GM23338 (cell line): Measurements from ENCODE around the gene EXOG. TPM values are rescaled to one million over a fixed set of nuclear protein-coding genes. Genes with fewer than 3 reads are reported as not detected.

Experiments
- ATAC-seq: fragments of 200-7000 bp; cut with Tn5 transposase; 3 replicates; pipeline ENCODE4 v1.9.1; 2020
- DNase-seq: peaks from one replicate; pipeline ENCODE4 v3.0.0-alpha.2; 2015; ENCODE audit warnings: low spot score
- H2AFZ ChIP-seq: fragments of 200-600 bp; sonication (generic); 2 replicates; pipeline ENCODE4 v1.8.0; 2016; ENCODE audit warnings: antibody characterized with exemption, mild to moderate bottlenecking, moderate library complexity
- H3F3A ChIP-seq: fragments of 200-600 bp; sonication (generic); replicated peaks from 2 replicates; pipeline ENCODE4 v1.8.0; 2017; ENCODE audit warnings: antibody characterized with exemption, mixed run types, low read depth
- H3K27ac ChIP-seq: fragments of 200-600 bp; sonication (generic); 2 replicates; pipeline ENCODE4 v1.6.1; 2016; ENCODE audit warnings: low read depth
- H3K27me3 ChIP-seq: fragments of 200-600 bp; sonication (generic); 2 replicates; pipeline ENCODE4 v1.8.0; 2016; ENCODE audit warnings: mild to moderate bottlenecking, mixed run types, moderate library complexity; ENCODE audit not compliant: insufficient read depth
- H3K36me3 ChIP-seq: fragments of 200-600 bp; sonication (generic); 2 replicates; pipeline ENCODE4 v1.8.0; 2016; ENCODE audit warnings: mild to moderate bottlenecking; ENCODE audit not compliant: insufficient read depth
- H3K4me1 ChIP-seq: fragments of 200-600 bp; sonication (generic); 2 replicates; pipeline ENCODE4 v1.8.0; 2016; ENCODE audit warnings: mild to moderate bottlenecking, moderate library complexity; ENCODE audit not compliant: insufficient read depth
- H3K4me2 ChIP-seq: fragments of 200-600 bp; sonication (generic); 2 replicates; pipeline ENCODE4 v1.7.1; 2017; ENCODE audit warnings: mixed run types
- H3K4me3 ChIP-seq: fragments of 200-600 bp; sonication (generic); 2 replicates; pipeline ENCODE4 v1.6.1; 2016; ENCODE audit warnings: mixed run types
- H3K79me2 ChIP-seq: fragments of 200-600 bp; sonication (generic); replicated peaks from 2 replicates; pipeline ENCODE4 v1.8.0; 2017; ENCODE audit warnings: mild to moderate bottlenecking; ENCODE audit not compliant: insufficient read depth
- H3K9me2 ChIP-seq: fragments of 200-600 bp; sonication (generic); 2 replicates; pipeline ENCODE4 v1.8.0; 2017; ENCODE audit not compliant: insufficient read depth
- H4K20me1 ChIP-seq: fragments of 200-600 bp; sonication (generic); replicated peaks from 2 replicates; pipeline ENCODE4 v1.8.0; 2017; ENCODE audit warnings: mild to moderate bottlenecking; ENCODE audit not compliant: insufficient read depth
- H3K27ac Mint-ChIP-seq: 2 replicates; pipeline ENCODE4 v1.8.0; 2020; ENCODE audit warnings: inconsistent platforms, mild to moderate bottlenecking, moderate library complexity, mixed read lengths
- H3K27me3 Mint-ChIP-seq: 3 replicates; pipeline ENCODE4 v1.8.0; 2022; ENCODE audit warnings: low read depth, mild to moderate bottlenecking, moderate library complexity, mixed read lengths, inconsistent platforms; ENCODE audit not compliant: insufficient read depth, poor library complexity
- H3K36me3 Mint-ChIP-seq: 3 replicates; pipeline ENCODE4 v1.8.0; 2021; ENCODE audit warnings: low read depth, mild to moderate bottlenecking, inconsistent platforms, moderate library complexity, mixed read lengths
- H3K4me1 Mint-ChIP-seq: 3 replicates; pipeline ENCODE4 v1.8.0; 2020; ENCODE audit warnings: mild to moderate bottlenecking, inconsistent platforms, mixed read lengths
- H3K4me3 Mint-ChIP-seq: 3 replicates; pipeline ENCODE4 v1.8.0; 2021; ENCODE audit warnings: moderate library complexity, mild to moderate bottlenecking, inconsistent platforms, mixed read lengths
- H3K9me3 Mint-ChIP-seq: 3 replicates; pipeline ENCODE4 v1.8.0; 2020; ENCODE audit warnings: moderate library complexity, mild to moderate bottlenecking, inconsistent platforms, mixed read lengths
- CREB1 ChIP-seq: fragments of 250-450 bp; sonication (Bioruptor Pico); IDR thresholded peaks from 2 replicates; pipeline ENCODE4 v1.5.0; 2020; ENCODE audit warnings: low read depth, mild to moderate bottlenecking, moderate library complexity
- EZH2 ChIP-seq: fragments of 200-600 bp; sonication (generic); IDR thresholded peaks from one replicate; pipeline ENCODE4 v1.8.0; 2017; ENCODE audit warnings: antibody characterized with exemption, mild to moderate bottlenecking, low read depth; ENCODE audit not compliant: unreplicated experiment
- JUNB ChIP-seq: IDR thresholded peaks from one replicate; pipeline ENCODE4 v1.6.1; 2016; ENCODE audit warnings: antibody characterized with exemption; ENCODE audit not compliant: unreplicated experiment
- POLR2AphosphoS5 ChIP-seq: IDR thresholded peaks from 2 replicates; pipeline ENCODE4 v1.6.1; 2016; ENCODE audit warnings: antibody characterized with exemption, low read depth
- ZNF114 ChIP-seq: fragments of 250-450 bp; sonication (Bioruptor Pico); IDR thresholded peaks from 2 replicates; pipeline ENCODE4 v1.5.0; 2020; ENCODE audit warnings: mild to moderate bottlenecking, moderate library complexity
- polyA plus RNA-seq: library from polyadenylated mRNA; unstranded; fragments of >200 nt; fragmentation: Nextera tagmentation; extraction: Ambion mirVana; gene quantifications from 2 replicates; pipeline ENCODE4 v1.2.1, GENCODE V29; 2016
- total RNA-seq: library from RNA; depleted of rRNA; stranded (reverse); fragments of >200 nt; shearing (Covaris generic); gene quantifications from 2 replicates; pipeline ENCODE4 v1.2.3, GENCODE V29; 2014
- TF ChIP-seq, protein P1 (sequence below): IDR thresholded peaks from one replicate; pipeline ENCODE4 v1.6.1; 2018; ENCODE audit warnings: antibody characterized with exemption; ENCODE audit not compliant: unreplicated experiment
- TF ChIP-seq, protein P2 (sequence below): IDR thresholded peaks from 2 replicates; pipeline ENCODE4 v1.6.1; 2016; ENCODE audit warnings: antibody characterized with exemption

The EXOG gene
- total and polyA plus RNA-seq, 2 experiments from 2014 or later, result 9.7 to 11.3 TPM

DNA sequence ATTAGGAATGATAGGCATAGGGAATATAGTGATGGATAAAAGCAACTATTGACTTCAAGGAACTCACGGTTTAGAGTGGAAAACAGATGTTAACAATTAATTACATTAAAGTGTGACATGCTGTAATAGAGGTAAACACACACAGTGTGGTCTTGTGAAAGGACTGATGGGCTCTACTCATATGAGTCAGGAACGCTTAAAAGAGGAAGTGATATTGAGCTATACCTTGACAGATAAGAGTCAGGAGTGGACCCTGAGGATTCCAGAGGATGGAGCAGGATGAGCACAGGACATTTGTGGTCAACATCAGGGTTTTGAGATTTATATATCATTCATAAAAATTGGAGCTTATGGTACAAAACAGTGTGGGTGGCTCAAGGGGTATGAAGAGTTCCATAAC, 11.0 kb downstream of the EXOG start:
- Mint-ChIP-seq H3K9me3 (no peaks in the 10 kb centered on the region), H3K36me3 (peaks cover 26% of the 10 kb centered on the region), H3K4me1 (no peaks in the 10 kb centered on the region), H3K27ac (no peak overlapping the region), H3K27me3 (no peaks in the 10 kb centered on the region), H3K4me3 (no peak overlapping the region)
- Histone ChIP-seq H3K27ac (no peak overlapping the region), H3F3A (no peaks in the 10 kb centered on the region), H3K4me2 (no peak overlapping the region), H3K36me3 (0 out of 2 replicates have a peak, but pooled peaks cover 6% of the 10 kb centered on the region), H3K27me3 (no peaks in the 10 kb centered on the region), H2AFZ (no peak overlapping the region), H3K9me2 (no peaks in the 10 kb centered on the region), H3K4me3 (no peak overlapping the region), H3K79me2 (no peaks in the 10 kb centered on the region), H4K20me1 (peaks cover 5% of the 10 kb centered on the region; the same call in 1 of the 2 replicates), H3K4me1 (no peaks in the 10 kb centered on the region)
- TF ChIP-seq, protein P1, sequence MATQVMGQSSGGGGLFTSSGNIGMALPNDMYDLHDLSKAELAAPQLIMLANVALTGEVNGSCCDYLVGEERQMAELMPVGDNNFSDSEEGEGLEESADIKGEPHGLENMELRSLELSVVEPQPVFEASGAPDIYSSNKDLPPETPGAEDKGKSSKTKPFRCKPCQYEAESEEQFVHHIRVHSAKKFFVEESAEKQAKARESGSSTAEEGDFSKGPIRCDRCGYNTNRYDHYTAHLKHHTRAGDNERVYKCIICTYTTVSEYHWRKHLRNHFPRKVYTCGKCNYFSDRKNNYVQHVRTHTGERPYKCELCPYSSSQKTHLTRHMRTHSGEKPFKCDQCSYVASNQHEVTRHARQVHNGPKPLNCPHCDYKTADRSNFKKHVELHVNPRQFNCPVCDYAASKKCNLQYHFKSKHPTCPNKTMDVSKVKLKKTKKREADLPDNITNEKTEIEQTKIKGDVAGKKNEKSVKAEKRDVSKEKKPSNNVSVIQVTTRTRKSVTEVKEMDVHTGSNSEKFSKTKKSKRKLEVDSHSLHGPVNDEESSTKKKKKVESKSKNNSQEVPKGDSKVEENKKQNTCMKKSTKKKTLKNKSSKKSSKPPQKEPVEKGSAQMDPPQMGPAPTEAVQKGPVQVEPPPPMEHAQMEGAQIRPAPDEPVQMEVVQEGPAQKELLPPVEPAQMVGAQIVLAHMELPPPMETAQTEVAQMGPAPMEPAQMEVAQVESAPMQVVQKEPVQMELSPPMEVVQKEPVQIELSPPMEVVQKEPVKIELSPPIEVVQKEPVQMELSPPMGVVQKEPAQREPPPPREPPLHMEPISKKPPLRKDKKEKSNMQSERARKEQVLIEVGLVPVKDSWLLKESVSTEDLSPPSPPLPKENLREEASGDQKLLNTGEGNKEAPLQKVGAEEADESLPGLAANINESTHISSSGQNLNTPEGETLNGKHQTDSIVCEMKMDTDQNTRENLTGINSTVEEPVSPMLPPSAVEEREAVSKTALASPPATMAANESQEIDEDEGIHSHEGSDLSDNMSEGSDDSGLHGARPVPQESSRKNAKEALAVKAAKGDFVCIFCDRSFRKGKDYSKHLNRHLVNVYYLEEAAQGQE, result no peak
- TF ChIP-seq, protein P2, sequence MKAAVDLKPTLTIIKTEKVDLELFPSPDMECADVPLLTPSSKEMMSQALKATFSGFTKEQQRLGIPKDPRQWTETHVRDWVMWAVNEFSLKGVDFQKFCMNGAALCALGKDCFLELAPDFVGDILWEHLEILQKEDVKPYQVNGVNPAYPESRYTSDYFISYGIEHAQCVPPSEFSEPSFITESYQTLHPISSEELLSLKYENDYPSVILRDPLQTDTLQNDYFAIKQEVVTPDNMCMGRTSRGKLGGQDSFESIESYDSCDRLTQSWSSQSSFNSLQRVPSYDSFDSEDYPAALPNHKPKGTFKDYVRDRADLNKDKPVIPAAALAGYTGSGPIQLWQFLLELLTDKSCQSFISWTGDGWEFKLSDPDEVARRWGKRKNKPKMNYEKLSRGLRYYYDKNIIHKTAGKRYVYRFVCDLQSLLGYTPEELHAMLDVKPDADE, result no peak
- no peak for TF ChIP-seq POLR2AphosphoS5
- no peak for TF ChIP-seq EZH2
- ATAC-seq (no peak), DNase-seq (no peak)

DNA sequence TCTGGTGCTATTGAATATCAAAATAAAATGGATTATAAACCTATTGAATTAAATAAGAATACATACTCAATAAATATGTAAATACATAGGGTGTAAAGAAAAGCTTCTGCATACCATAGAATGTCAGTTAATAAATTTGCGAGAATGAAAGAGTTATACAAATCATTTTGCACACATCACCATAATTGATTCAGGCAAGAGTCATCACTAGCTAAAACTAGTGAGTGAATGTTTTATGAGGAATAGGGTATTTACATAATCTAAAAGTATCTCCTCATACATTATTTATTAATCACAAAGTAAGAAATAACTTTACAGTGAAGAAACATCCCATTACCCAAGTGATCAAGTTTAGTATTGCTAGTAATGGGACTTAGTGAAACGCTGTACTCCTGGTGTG, 13.6 kb downstream of the EXOG start:
- ATAC-seq (no peak), DNase-seq (no peak)
- H3K9me2 ChIP-seq, result no peaks in the 10 kb centered on the region
- H3K4me1 Mint-ChIP-seq, result no peaks in the 10 kb centered on the region
- no peak overlapping the region for H3K4me2 ChIP-seq
- H3K79me2 ChIP-seq, result no peaks in the 10 kb centered on the region
- H3K27ac Mint-ChIP-seq, result no peak overlapping the region
- peaks cover 23% of the 10 kb centered on the region for H3K36me3 Mint-ChIP-seq
- H3K9me3 Mint-ChIP-seq, result no peaks in the 10 kb centered on the region
- H3K27ac ChIP-seq, result no peak overlapping the region
- no peaks in the 10 kb centered on the region for H3K27me3 ChIP-seq
- H2AFZ ChIP-seq, result no peak overlapping the region
- H4K20me1 ChIP-seq, result peaks cover 5% of the 10 kb centered on the region; the same call in 1 of the 2 replicates
- H3K4me1 ChIP-seq, result no peaks in the 10 kb centered on the region
- H3F3A ChIP-seq, result no peaks in the 10 kb centered on the region
- H3K4me3 ChIP-seq, result no peak overlapping the region
- no peak overlapping the region for H3K4me3 Mint-ChIP-seq
- TF ChIP-seq JUNB (no peak), CREB1 (no peak), ZNF114 (CRISPR knock-in tag) (no peak)
- TF ChIP-seq, protein P1, result no peak
- no peaks in the 10 kb centered on the region for H3K27me3 Mint-ChIP-seq
- H3K36me3 ChIP-seq, result 0 out of 2 replicates have a peak, but pooled peaks cover 6% of the 10 kb centered on the region
